Thoracic aorta (tissue), 2 donors: ENCODE data around the gene CDK13. TPM values are rescaled to one million over a fixed set of nuclear protein-coding genes. Genes with fewer than 3 reads are reported as not detected.
"Not testable (repeated sequence)": the region's sequence is repeated elsewhere in the genome, so short reads cannot be mapped to it uniquely, and the experiment has no call there.

Experiments used
- ATAC-seq: fragments of 150-250 bp; one replicate; pipeline ENCODE4 v1.8.0; 2017; ENCODE audit warnings: low read depth; ENCODE audit not compliant: insufficient number of reproducible peaks, low FRiP score
- DNase-seq: peaks from one replicate; pipeline ENCODE4 v3.0.0-alpha.2; 2020; ENCODE audit warnings: low spot score
- H3K27ac ChIP-seq, 2 donors: fragments of 200-600 bp; sonication (generic); 1 replicate in 1 of 2; 2 replicates in 1 of 2; pipeline ENCODE4 v1.5.1; 2016; ENCODE audit warnings: mild to moderate bottlenecking in 2 of 2, moderate library complexity in 2 of 2
- H3K27me3 ChIP-seq: fragments of 200-600 bp; sonication (generic); replicated peaks from 2 replicates; pipeline ENCODE4 v1.6.0; 2016; ENCODE audit warnings: mild to moderate bottlenecking; ENCODE audit not compliant: insufficient read depth
- H3K36me3 ChIP-seq: fragments of 200-600 bp; sonication (generic); one replicate; pipeline ENCODE4 v1.5.1; 2016
- H3K4me1 ChIP-seq, 2 donors: fragments of 200-600 bp; sonication (generic); 1 replicate in 1 of 2; 2 replicates in 1 of 2; pipeline versions ENCODE4 v1.5.1 to v1.6.0; 2016; ENCODE audit warnings: low read depth in 2 of 2, mild to moderate bottlenecking in 1 of 2; ENCODE audit not compliant: control insufficient read depth in 1 of 2
- H3K4me3 ChIP-seq: fragments of 200-600 bp; sonication (generic); 2 replicates; pipeline ENCODE4 v1.5.1; 2016; ENCODE audit warnings: mild to moderate bottlenecking
- H3K9me3 ChIP-seq: fragments of 200-600 bp; sonication (generic); 2 replicates; pipeline ENCODE4 v1.5.1; 2016
- CTCF ChIP-seq: fragments of 200-600 bp; sonication (generic); IDR thresholded peaks from one replicate; pipeline ENCODE4 v1.5.1; 2019; ENCODE audit warnings: antibody characterized with exemption
- total RNA-seq, 2 donors: library from RNA; depleted of rRNA; stranded (reverse); fragments of >200 nt; gene quantifications; one replicate each; pipeline versions ENCODE4 v1.1.0 to v1.2.3, GENCODE V29; 2016

The CDK13 gene
- total RNA-seq, 2 donors from 2014 or later: 61.3 to 107 TPM

GRCh38 chr7:40099837-40100236 lies 149.8 kb downstream of the CDK13 start:
- Histone ChIP-seq H3K4me3 (no peak overlapping the region), H3K27me3 (no peaks in the 10 kb centered on the region), H3K4me1 (peaks cover 6 to 19% of the 10 kb centered on the region in 2 donors), H3K27ac (no peak overlapping the region), H3K9me3 (no peaks in the 10 kb centered on the region), H3K36me3 (peaks cover 8% of the 10 kb centered on the region)
- no peak for DNase-seq
- TF ChIP-seq CTCF: no peak
- ATAC-seq: no peak

- H3K36me3 ChIP-seq: peaks cover 3% of the 10 kb centered on the region
- H3K9me3 ChIP-seq: no peaks in the 10 kb centered on the region
- H3K4me3 ChIP-seq: no peak overlapping the region
- H3K27me3 ChIP-seq: no peaks in the 10 kb centered on the region
- ATAC-seq (no peak), DNase-seq (no peak)
- H3K4me1 ChIP-seq: peaks cover 6 to 19% of the 10 kb centered on the region in 2 donors
- TF ChIP-seq CTCF: no peak
- H3K27ac ChIP-seq: peak overlapping the region in 1 of 2 donors; percentile 8
Observed at GRCh38 chr7:40101201-40101600, 151.1 kb downstream of the CDK13 start.

- Histone ChIP-seq H3K27ac (no peak overlapping the region), H3K4me1 (peaks cover 6 to 15% of the 10 kb centered on the region in 2 donors), H3K27me3 (no peaks in the 10 kb centered on the region), H3K9me3 (no peaks in the 10 kb centered on the region), H3K36me3 (peaks cover 3% of the 10 kb centered on the region), H3K4me3 (no peak overlapping the region)
- no peak for DNase-seq
- TF ChIP-seq CTCF: no peak
- ATAC-seq: no peak
Observed at GRCh38 chr7:40102897-40103296, 152.8 kb downstream of the CDK13 start.

- Histone ChIP-seq H3K9me3 (no peaks in the 10 kb centered on the region), H3K4me3 (no peak overlapping the region), H3K27ac (no peak overlapping the region), H3K4me1 (peaks cover 0 to 8% of the 10 kb centered on the region in 2 donors), H3K36me3 (no peaks in the 10 kb centered on the region), H3K27me3 (no peaks in the 10 kb centered on the region)
- ATAC-seq (no peak), DNase-seq (no peak)
- TF ChIP-seq CTCF: no peak
Observed at GRCh38 chr7:40105879-40106473, 155.9 kb downstream of the CDK13 start.

- H3K4me3 ChIP-seq: no peak overlapping the region
- H3K9me3 ChIP-seq: no peaks in the 10 kb centered on the region
- TF ChIP-seq CTCF: no peak
- H3K4me1 ChIP-seq: no peaks in the 10 kb centered on the region
- DNase-seq: no peak
- no peak for ATAC-seq
- H3K36me3 ChIP-seq: no peaks in the 10 kb centered on the region
- H3K27me3 ChIP-seq: no peaks in the 10 kb centered on the region
- no peak overlapping the region for H3K27ac ChIP-seq
Observed at GRCh38 chr7:40115936-40116335, 165.9 kb downstream of the CDK13 start.

GRCh38 chr7:40117199-40117598 lies 167.1 kb downstream of the CDK13 start:
- not testable (repeated sequence) for H3K4me3 ChIP-seq, H3K27ac ChIP-seq, H3K27me3 ChIP-seq, ATAC-seq, DNase-seq, H3K4me1 ChIP-seq, H3K36me3 ChIP-seq, H3K9me3 ChIP-seq

- H3K27me3 ChIP-seq, ATAC-seq, H3K27ac ChIP-seq, DNase-seq, H3K9me3 ChIP-seq, H3K4me3 ChIP-seq, H3K36me3 ChIP-seq, H3K4me1 ChIP-seq: not testable (repeated sequence)
Observed at GRCh38 chr7:40118201-40118600, 168.1 kb downstream of the CDK13 start.
